ENCODE measurements around the gene METTL15.

GRCh38 chr11:28098257-28098656 lies 9.9 kb upstream of the METTL15 start:
- TF ChIP-seq CTCF (IDR thresholded peaks at IDR 0.05; ENCODE audit: low read depth, low read length) (no peak), EZH2phosphoT487 (IDR thresholded peaks at IDR 0.05; ENCODE audit: low read depth) (no peak)
